Placental epithelial cell (primary cell): ENCODE data around the gene MYMX. TPM values are rescaled to one million over a fixed set of nuclear protein-coding genes. Genes with fewer than 3 reads are reported as not detected.

ENCODE experiments used
- small RNA-seq: library from RNA; depleted of rRNA; stranded (forward); fragments of <200 nt; gene quantifications from one replicate; pipeline ENCODE3, GENCODE V24; 2012
- total RNA-seq: library from RNA; depleted of rRNA; stranded (reverse); fragments of >200 nt; gene quantifications from 2 replicates; pipeline ENCODE4 v1.2.3, GENCODE V29; 2012

Gene MYMX
- not detected in 2 replicates for total RNA-seq

DNA sequence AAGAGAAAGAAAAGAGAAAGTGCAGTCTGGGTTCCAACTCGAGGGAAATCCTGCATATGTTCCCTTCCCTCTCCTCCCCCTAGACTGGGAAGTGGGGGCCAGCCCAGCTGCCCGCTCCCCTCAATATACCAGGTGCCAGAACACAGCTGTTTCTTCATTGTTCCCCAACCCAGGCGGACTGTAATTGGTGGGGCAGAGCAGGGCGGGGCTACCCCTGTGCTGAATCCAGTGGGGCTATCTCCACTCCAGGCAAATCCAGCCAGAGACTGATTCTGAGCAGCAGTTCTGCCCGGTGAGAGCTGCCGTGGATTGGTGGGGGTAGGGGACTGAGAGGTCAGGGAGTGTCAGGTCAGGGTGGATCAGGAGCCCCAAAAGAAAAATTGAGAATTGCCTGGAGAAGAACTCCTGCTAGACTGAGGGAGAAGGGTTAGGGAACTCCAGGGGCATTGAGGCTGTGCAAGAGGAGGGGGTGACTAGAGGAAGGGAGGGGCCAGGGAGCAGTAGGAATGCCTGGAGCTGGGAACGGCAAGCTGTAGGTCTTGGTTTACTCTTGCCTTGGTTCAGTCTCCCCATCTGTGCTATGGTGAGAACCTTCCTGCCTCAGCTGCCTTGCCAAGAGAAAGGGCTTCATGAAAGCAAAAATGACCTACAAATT lies at the start of gene MYMX:
Gene MYMX (plus strand): TSS at position 250 of the 655 bp plus-strand sequence. CDS start 546 bp downstream, outside the sequence.

DNA sequence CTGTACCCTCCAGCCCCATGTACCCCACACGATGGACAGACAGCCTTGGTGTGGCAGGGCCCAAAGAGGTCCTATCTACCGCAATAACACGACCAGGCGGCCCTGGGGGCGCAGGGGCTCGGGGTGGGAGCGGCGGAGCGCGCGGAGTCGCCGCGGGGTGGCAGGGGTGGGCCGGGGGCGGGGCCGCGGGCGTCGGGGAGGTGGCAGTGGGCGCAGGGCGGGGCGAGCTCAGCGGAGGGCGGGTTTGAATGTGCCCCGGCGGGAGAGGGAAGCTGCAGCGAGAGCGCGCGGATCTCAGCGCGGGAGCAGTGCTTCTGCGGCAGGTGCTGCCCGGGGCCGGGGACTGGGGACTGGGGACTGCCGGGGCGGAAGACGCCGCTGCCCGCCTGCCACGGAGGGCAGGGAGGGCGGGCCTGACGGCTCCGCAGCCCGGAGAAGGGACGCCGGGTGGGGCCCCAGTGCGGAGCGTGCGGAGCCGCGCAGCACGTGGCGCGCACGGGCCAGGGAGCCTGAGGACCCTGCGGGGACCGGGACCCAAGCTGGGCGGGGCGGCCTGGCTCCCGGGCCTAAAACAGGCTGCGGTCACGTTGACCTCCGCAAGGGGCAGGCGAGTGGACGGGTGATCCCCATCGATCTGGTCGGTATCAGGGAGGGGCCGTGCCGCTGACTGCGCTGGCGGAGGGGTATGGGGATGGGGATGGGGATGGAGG lies 6.7 kb downstream of the MYMX start, which contains the start of gene SLC29A1:
Gene SLC29A1 (plus strand): TSS at position 277 of the 710 bp plus-strand sequence. CDS start 3,719 bp downstream, outside the sequence.

GRCh38 chr6:44246663-44247337 lies 30.1 kb downstream of the MYMX start, which contains the start of gene HSP90AB1:
Gene HSP90AB1, plus strand, starts transcription at chr6:44247101. Its CDS starts 1,529 bp downstream, at chr6:44248630.

DNA sequence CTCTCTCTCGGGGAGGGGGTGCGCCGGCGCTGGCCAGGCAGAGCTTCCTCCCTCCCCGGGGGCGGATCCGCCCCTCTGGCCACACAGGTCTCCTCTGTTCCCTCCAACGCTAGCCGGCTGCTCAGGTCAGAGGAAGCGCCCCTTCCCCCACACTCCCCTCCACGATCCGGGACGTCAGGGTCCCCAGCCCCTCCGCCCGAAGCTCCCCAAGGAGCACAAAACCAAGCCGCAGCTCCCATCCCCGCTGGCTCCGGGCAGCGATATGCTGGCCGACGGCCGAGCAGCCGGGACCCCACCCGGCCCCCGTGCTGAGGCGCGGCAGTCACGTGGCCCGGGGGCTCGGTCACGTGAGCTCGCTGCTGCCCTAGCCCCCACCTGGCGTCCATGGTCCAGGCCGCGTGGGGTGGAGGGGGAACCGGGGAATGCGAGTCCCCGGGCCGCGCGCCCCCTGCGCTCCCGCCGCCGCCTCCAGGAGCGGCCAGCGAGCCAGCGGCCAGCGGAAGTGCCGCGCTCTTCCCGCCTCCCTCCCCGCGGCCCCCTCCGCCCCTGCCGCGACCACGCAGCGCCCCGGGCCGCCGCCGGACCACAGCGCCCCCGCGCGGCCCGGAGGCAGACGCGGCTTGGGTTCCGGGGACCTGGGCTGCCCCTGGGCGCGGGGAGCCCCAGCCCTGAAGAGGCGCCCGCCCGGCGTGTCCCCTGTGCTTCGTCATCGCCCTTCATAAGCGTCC lies 40.5 kb downstream of the MYMX start, which contains the start of gene SLC35B2:
Gene SLC35B2 (minus strand): TSS at position 504 of the 728 bp plus-strand sequence. CDS start 118 bp downstream, at position 386.

GRCh38 chr6:44265007-44265721 lies 48.4 kb downstream of the MYMX start, which contains the start of gene NFKBIE:
Gene NFKBIE, minus strand, starts transcription at chr6:44265551. Its CDS starts 205 bp downstream, at chr6:44265346.

Small RNA genes within 50 kb of the gene (small RNA-seq; reads per million reads assigned to genes)
- gene RN7SL811P = not detected

Other genes starting within 250 kb of the MYMX start
- 29.4 and 38.5 TPM in 2 replicates for gene MRPL14, start 89.5 kb upstream of the MYMX start, total RNA-seq
- gene TMEM63B, start 89.4 kb upstream of the MYMX start, total RNA-seq = 19.6 and 39.6 TPM in 2 replicates
- not detected in 2 replicates for gene CAPN11, start 58.1 kb upstream of the MYMX start, total RNA-seq
- 0.39 and 3.9 TPM in 2 replicates for gene SLC29A1, start 6.7 kb downstream of the MYMX start, total RNA-seq
- 580 and 898 TPM in 2 replicates for gene HSP90AB1, start 30.2 kb downstream of the MYMX start, total RNA-seq
- gene SLC35B2, start 40.6 kb downstream of the MYMX start, total RNA-seq = 57.7 and 93.8 TPM in 2 replicates
- 4.8 and 5.9 TPM in 2 replicates for gene NFKBIE, start 48.6 kb downstream of the MYMX start, total RNA-seq
- gene TMEM151B, start 53.5 kb downstream of the MYMX start, total RNA-seq = under 0.01 TPM in 1 of 2 replicates, not detected in the other
- gene AARS2, start 96.4 kb downstream of the MYMX start, total RNA-seq = 11.8 and 15.3 TPM in 2 replicates
- not detected in 2 replicates for gene SPATS1, start 125.7 kb downstream of the MYMX start, total RNA-seq
- gene CDC5L, start 170.8 kb downstream of the MYMX start, total RNA-seq = 21.6 and 24.8 TPM in 2 replicates